Right renal pelvis (tissue), 4 donors: ENCODE data around the gene PRRG4. TPM values are rescaled to one million over a fixed set of nuclear protein-coding genes. Genes with fewer than 3 reads are reported as not detected.
A peak's percentile ranks its signal among the peaks of the same experiment; 100 is the strongest.
"Not testable (repeated sequence)": the region's sequence is repeated elsewhere in the genome, so short reads cannot be mapped to it uniquely, and the experiment has no call there.

ENCODE experiments used
- DNase-seq, 4 donors: peaks; one replicate each; pipeline ENCODE4 v3.0.0-alpha.2; 2013; ENCODE audit warnings: low read depth in 4 of 4, low spot score in 3 of 4, missing footprints in 1 of 4
- polyA plus RNA-seq, 4 donors: library from polyadenylated mRNA; unstranded; fragments of 120-200 nt; gene quantifications; one replicate each; pipeline ENCODE4 v1.2.1, GENCODE V29; 2013; ENCODE audit not compliant: insufficient read length in 4 of 4

PRRG4 gene
- polyA plus RNA-seq, 4 donors = 6.1 to 8.0 (median 7.4) TPM

DNA sequence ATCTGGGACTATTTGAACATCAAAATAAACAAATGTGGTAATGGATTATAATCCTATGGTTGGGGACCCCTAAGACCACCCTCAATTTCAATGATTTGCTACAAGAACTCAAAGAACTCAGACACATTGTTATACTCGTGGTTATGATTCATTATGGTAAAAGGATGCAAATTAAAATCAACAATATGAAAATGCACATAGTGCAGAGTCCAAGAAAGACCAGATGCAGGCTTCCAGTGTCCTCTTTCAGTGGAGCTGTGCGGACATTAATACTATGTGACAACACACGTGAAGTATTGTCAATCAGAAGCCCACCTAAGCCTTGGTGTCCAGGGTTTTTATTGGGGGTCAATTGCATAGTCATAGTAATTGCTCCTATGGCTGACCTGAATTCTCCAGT, 53.7 kb downstream of the PRRG4 start:
- DNase-seq = no peak

DNA sequence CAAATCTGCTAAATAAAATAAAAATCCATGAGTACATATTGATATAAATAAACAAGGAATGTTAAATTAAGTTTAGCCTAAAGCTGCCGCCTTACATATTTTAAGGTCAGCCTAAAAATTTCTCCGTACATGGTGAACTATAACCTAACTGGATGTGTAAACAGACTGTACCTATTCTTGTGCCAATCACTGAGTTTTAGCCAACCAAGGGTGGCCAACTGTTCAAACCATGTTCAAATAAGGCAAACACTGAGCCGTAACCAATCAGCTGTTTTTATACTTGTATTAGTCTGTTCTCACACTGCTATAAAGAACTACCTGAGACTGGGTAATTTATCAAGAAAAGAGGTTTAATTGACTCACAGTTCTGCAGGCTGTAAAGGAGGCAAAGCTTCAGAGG, 54.3 kb downstream of the PRRG4 start:
- no peak for DNase-seq

DNA sequence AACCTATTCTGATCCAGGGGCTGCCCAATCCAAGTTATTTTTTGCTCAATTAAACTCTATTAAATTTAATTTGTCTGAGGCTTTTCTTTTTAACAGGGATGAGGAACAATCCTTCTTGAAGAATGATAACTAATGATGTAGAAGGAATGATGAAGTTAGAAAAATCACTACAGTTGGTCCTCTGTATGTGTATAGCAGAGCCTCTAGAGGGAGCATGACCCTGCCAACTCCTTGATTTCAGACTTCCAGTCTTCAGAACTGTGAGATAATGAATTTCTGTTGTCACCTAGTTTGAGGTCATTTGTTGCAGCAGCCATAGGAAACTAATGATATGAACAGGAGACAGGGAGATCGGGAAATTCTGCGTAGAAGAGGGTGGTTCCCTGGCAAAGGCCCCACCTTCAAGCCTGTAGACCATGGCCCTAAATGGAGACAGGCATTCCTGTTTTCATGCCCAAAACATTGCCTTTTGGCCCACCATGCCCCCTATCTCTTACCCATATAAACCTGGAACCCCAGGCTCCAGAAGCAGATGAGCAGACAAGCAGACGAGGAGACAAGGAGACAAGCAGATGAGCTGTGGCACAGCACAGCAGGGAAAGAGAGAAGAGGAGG, 55.1 kb downstream of the PRRG4 start:
- DNase-seq = no peak

DNA sequence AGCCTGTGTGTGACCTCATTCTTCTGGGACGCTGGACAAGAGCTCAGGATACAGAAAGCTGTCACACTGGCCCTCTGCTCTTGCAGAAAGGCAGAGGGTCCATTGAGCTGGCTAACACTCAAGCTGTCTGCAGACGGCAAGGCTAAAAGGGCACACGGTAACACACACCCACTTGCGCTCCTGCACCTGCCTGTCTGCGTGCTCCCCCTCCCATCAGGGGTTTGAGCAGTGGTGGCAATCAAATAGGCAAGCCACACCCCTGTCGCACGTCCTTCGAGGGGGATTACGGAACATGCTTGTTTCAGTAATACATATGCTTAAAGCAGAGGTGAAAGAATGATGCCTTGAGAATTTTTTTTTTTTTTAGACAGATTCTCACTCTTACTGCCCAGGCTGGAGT, 55.8 kb downstream of the PRRG4 start:
- DNase-seq = no peak

DNA sequence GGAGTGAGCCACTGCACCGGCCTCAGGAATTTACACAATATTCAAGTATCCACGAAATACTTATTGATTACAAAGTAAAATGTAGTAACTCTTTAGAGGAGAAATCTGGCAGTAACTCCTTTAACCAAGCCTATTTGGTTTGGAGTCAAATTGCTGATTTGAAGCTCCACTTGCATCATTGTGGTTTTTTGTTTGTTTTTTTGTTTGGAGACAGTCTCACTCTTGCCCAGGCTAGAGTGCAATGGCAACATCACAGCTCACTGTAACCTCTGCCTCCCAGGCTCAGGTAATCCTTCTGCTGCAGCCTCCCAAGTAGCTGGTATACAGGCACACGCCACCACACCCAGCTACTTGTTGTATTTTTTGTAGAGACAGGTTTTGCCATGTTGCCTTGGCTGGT, 56.5 kb downstream of the PRRG4 start:
- DNase-seq = no peak

DNA sequence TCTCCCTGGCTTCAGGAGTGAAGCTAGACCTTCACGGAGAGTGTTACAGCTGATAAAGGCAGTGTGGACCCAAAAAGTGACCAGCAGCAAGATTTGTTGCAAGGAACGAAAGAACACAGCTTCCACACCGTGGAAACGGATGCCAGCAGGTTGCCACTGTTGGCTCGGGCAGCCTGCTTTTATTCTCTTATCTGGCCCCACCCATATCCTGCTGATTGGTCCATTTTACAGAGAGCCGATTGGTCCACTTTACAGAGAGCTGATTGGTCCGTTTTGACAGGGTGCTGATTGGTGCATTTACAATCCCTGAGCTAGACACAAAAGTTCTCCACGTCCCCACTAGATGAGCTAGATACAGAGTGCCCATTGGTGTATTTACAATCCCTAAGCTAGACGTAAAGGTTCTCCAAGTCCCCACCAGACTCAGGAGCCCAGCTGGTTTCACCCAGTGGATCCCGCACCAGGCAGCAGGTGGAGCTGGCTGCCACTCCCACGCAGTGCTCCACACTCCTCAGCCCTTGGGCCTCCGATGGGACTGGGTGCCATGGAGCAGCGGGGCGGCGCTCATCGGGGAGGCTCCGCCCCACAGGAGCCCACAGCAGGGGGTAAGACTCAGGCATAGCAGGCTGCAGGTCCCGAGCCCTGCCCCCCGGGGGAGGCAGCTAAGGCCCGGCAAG, 58.1 kb downstream of the PRRG4 start:
- DNase-seq = not testable (repeated sequence)

DNA sequence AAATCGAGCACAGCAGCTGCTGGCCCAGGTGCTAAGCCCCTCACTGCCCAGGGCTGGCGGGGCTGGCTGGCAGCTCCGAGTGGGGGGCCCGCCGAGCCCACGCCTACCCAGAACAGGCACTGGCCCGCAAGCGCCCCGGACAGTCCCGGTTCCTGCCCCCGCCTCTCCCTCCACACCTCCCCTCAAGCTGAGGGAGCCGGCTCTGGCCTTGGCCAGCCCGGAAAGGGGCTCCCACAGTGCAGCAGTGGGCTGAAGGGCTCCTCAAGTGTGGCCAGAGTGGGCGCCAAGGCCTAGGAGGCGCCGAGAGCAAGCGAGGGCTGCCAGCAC, 58.6 kb downstream of the PRRG4 start:
- not testable (repeated sequence) for DNase-seq

DNA sequence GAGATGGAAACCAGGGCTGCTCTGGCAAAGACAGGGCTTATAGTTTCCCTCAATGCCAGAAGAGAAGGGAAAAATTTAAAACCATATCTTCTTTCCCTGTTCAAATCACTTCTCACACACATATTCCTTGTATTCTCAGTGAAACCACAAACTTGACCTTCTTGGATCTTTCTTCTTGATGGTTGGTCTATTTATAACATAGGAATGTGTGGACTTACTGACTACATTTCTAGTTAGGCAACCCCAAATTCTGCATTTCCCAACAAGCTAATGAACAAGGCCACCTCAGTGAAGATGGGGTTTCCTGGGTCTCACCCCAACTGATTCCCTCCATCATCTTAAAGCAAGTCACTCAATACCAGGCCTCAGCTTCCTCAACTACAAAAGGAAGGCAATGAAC, 59.1 kb downstream of the PRRG4 start:
- no peak for DNase-seq

DNA sequence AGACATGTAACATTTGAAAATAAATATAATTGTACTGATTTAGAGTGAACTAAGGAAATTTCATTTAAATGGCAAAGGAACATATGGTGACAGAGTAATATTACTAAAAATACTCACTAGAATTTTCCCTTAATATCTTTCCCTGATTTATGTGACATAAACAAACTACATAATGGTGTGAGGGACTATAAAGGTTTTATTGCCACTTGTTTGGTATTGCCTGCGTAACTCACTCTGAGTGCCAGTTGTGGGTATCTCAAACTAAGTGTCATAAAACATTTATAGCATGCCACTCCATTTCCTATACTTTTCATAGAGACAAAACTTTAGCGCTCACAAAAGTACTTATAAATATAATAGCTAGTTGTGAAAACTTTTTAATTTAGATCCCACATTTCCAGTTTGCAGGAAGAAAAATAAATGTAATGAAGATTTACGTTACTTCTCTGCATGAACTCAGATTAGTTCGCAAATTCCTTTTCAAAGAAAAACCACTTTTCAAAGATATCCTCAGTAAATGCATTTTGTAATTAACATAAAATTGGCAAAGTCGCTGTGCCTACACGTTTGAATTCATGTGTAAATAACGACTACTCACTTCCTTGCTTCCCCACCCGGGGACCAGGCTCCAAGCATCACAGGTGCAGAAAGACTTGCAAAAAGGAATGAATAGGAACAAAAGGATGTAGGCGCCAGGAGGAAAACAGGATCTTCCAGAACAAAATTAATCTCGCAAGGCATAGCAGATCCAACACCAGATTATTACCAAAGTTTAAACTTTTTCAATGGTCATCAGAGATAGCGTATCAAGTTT, 61.3 kb downstream of the PRRG4 start:
- no peak for DNase-seq

DNA sequence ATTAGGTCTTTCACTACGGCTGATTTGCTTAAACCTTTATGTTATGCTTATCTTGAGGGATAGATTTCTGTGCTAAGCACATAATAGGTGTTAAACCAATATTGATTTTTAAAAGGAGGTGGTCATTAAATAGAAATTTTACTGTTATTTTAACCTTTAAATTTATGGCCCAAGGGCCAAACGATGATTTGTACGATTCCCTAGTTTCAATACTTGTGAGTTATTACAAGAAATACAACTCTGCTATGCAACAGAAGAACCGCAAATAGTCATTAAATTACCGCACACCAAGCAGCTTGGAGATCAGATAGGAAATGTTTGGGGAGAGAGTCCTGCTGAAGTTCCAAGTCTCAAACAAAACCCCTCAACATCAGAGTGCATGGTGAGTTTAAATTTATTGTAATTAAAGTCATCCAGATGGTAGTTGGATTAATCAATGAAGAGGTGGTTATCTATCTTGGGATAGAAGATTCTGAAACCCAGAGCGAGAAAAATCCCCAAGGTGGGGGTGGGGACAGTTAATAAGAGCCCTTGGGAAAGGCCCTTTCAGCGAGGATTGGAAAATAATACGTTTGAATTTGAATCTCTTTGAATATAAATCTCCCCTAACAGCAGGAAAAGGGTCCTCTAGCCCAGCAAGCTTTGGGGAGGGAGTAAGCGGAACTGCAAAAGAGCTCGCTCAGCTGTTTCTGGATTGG, 62.1 kb downstream of the PRRG4 start:
- peak in 2 of 4 donors; percentile 49 to 60 for DNase-seq

DNA sequence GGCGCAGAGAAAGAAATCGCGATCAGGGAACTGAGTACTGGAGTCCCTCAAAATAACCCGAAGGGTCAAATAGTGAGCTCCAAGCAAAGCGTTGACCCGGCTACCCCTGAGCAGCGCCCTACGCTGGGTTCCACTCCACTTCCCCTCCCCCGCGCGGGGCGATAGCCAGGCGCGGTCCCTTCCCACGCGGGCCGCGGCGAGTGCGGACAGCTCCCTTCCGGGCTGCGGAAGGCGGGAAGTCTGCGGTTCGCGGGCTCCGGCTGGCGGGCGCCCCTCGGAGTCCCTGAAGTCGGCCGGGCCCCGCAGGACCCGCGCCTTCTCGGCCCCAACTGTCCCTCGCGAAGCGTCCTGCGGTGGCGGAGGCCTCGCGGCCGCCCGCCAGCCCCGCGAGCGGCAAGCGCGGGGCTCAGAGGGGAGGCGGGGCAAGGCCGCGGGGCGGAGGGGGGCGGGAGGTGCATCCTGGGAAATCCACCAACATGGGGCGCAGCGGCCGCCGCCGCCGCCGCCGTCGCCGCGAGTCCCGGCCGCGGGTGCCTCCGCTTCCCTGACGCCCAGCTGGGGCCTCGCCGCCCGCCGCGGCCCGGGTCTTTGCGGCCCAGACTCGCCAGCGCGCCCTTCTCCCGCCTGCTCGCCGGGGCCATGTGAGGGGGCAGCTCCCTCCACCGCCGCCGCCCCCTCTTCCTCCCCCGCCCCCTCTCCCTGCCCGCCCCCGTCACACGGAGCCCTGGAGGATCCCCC, 62.8 kb downstream of the PRRG4 start, which contains the start of gene QSER1:
TSS of gene QSER1 (plus strand) at position 457 of the 738 bp plus-strand sequence. CDS start 315 bp downstream, outside the sequence.
- DNase-seq = peak in 3 of 4 donors; percentile 52 to 67 (median 54)

DNA sequence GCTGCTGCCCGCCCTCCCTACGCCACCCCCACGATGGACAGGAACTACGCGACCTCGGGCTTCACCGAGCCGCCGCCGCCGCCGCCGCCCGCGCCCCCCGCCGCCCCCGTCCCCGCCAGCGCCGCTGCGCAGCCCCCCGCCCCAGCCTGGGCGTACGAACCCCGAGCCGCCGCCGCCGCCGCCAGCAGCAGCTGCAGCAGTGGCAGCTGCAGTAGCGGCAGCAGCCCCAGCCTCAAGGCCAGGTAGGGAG, 63.3 kb downstream of the PRRG4 start:
- no peak for DNase-seq

DNA sequence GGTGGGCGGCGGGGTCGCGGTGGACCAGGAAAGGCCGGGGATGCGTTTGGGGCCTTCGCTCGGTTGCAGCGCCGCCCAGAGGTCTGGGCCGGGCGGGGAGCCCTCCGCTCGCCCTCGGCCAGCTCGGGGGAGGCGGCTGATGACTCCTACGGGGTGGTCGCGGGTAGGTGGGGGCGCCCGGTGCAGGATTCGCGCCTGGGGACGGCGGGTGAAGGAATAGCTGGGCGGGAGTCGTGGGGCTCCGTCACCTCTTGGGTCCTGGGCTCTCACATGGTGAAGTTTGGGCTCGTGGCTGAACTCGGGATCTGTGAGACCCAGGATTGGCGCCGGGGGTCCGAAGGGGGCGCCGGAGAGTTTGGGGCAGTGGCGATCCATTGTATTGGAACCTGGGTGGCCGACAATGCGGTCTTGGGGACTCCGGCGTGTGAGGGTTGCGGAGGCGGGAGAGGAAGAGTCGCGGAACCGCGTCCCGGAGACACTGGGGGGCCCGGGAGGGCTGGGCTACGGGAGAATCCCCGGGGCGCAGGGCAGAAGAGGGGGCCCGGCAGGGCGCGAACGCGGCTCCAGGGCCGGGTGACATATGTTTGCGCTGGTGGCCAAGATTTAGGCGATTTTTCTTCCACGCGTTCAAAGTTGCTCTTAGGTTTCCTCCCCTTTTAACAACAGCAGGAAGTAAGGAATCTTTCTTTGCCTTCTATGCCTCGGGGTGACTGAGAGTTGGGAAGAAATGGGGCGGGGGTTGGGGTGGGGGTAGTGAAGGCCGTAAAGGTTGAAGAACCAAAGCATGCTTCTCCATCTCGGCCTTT, 63.8 kb downstream of the PRRG4 start:
- peak in 2 of 4 donors; percentile 47 to 60 for DNase-seq

DNA sequence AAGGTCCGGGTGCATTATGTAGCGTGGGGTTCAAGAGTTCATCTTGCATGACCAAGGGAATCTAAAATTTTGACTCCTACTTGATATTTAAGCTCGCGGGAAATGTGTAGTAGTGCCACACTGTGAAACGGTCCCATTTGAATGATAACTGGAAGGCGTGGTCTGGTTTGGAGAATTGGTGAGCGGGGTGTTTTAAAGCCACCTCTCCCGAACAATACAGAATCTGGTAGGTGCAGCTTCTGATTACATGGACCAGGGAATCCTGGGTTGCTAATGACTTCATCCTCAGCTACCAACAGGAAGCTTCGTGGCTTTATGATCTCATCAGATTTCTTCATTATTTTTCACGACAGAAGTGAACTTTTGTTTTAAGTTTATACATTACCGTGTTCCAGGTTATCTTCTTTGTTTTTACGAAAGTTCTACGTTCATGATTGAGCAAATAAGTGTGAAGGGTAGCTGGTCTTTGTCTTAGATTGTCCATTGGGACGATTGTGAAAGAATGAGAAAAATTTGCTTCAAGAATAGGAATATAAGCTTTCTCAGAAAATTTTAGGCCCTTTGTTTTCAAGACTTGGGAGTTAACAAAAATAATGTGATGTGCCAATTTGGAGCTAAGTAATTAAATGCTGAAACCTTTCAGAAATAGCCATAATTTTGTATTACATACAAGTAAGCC, 64.6 kb downstream of the PRRG4 start:
- peak in 3 of 4 donors; percentile 50 to 67 (median 60) for DNase-seq

DNA sequence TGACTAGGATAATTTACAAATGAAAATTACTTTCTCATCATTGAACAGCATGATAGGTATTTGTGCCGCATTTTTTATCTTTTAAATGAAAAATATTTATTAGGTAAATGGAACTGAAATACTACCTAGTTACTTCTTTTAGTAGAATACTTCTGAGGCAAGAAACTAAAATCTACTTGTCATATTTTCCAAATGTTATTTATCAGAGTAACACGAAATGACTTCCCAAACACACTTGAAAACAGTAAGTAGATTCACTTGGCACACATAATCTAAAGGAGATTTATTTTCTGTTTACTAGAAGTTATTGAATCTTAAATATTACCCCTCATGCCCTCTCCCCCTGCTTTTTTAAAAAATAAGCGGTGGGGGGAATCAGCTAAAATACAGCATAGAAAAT, 65.2 kb downstream of the PRRG4 start:
- DNase-seq = no peak

DNA sequence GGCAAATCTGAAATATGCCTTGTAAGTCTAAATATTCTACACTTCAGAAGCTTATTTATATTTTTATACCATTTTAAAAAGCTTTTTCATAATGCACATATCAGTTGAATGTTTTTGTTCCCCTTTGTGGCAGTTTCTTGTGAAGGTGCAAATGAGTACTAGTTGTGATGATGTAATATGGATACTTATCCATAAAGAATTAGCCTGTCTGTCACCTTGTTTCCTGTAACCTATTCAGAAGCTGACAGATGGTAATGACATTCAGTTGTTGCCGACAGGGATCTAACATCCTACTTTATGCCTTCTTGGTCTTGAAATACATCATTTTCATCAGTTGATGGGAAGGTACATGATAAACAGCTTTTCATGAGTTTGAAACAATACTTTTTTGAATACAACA, 65.7 kb downstream of the PRRG4 start:
- no peak for DNase-seq

DNA sequence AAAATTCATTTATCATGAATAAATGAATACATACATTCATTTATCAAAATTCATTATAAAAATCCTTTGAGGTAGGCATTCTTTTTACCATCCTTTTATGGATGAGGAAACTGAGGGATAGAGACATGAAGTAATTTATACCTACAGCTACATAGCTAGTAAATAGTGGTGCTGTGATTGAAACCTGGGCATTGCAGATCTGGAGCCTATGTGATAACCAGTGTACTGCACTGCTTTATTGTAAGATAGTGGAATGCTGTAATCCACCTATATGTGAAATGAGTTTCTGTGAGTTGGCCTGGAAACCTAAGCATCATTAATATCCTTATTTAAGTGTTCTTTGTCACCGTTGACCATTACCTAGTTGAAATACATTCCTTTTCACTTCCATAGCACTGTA, 67.4 kb downstream of the PRRG4 start:
- DNase-seq = no peak

DNA sequence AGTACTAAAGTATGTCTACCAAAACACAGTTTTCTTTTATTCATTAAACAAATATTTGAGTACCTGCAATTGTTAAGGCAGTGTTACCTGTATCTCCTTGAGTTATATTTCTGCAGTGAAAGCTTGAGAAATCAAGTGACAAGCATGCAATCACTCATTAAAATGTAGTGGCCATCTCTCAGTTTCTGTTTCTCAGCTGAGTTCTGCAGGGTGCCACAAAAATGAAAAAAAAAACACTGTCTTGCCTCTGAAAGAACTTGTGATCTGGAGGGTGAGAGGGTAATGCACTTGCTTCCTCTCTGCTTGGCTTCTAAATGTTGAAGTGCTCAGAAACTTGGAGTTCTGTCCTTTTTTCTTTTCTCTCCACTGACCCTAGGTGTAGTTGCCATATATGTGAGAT, 69.7 kb downstream of the PRRG4 start:
- no peak for DNase-seq

DNA sequence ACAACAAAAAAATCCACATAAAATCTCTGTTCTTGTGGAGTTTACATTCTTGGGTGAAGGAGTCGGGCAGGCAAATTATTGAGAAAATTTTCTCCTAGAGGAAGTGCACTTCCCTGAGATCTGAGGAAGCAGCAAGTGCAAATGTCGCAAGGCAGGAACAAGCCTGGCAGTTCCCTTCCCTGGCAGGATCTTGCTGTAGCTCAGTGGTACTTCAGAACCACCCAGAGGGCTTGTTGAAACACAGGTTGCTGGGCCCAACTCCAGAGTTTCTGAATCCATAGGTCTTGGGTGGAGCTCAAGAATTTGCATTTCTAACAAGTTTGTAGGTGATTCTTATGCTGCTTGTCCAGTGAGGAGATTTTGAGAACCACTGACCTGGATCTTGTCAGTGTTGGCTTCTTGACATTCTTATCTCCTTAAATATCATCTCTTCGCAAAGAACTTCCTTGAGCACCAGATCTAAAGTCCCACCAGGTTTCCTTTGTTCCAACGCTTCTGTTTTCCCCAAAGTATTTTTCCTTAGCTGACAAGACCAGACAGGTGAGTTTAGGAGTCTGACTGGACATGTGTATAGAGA, 72.5 kb downstream of the PRRG4 start:
- DNase-seq = no peak
